Measurements from ENCODE around the gene CCDC27. TPM values are rescaled to one million over a fixed set of nuclear protein-coding genes. Genes with fewer than 3 reads are reported as not detected.

The CCDC27 gene
- total RNA-seq, 1 experiment from 2014 or later = 0.13 TPM

DNA sequence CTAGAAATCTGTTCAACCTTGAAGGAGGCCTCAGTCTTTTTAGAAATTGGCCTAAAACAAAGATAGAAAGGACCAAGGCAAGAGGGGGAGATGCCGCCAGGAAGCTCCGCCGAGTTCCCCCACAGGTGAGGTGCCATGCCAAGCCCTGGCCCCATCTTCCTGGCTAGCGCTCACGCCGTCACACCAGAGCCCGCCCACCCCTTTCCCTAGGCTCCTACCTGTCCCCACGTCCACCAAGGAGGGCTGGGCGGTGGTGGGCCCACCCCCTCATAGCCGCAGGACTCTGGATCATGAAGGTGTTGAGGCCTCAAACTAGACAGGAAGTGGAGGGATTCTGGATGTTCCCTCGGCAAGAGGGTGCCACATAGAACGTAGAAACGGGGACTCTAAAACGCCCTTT is 15.5 kb upstream of the CCDC27 start (continued):
- TF ChIP-seq, protein P1, sequence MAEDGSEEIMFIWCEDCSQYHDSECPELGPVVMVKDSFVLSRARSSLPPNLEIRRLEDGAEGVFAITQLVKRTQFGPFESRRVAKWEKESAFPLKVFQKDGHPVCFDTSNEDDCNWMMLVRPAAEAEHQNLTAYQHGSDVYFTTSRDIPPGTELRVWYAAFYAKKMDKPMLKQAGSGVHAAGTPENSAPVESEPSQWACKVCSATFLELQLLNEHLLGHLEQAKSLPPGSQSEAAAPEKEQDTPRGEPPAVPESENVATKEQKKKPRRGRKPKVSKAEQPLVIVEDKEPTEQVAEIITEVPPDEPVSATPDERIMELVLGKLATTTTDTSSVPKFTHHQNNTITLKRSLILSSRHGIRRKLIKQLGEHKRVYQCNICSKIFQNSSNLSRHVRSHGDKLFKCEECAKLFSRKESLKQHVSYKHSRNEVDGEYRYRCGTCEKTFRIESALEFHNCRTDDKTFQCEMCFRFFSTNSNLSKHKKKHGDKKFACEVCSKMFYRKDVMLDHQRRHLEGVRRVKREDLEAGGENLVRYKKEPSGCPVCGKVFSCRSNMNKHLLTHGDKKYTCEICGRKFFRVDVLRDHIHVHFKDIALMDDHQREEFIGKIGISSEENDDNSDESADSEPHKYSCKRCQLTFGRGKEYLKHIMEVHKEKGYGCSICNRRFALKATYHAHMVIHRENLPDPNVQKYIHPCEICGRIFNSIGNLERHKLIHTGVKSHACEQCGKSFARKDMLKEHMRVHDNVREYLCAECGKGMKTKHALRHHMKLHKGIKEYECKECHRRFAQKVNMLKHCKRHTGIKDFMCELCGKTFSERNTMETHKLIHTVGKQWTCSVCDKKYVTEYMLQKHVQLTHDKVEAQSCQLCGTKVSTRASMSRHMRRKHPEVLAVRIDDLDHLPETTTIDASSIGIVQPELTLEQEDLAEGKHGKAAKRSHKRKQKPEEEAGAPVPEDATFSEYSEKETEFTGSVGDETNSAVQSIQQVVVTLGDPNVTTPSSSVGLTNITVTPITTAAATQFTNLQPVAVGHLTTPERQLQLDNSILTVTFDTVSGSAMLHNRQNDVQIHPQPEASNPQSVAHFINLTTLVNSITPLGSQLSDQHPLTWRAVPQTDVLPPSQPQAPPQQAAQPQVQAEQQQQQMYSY (CRISPR knock-in tag; IDR thresholded peaks at IDR 0.05) = no peak

GRCh38 chr1:3738943-3739342 is 13.3 kb upstream of the CCDC27 start:
- ChIA-PET POLR2A (no interaction called here), CTCF (no interaction called here)
- Mint-ChIP-seq H3K27me3 (ENCODE audit: low read depth) (no peaks in the 10 kb centered on the region), H3K36me3 (peaks cover 44% of the 10 kb centered on the region), H3K27ac (no peak overlapping the region), H3K9me3 (no peaks in the 10 kb centered on the region), H3K4me1 (peaks cover 9% of the 10 kb centered on the region; the same call in 1 of the 2 replicates), H3K4me3 (no peak overlapping the region)
- DNase-seq (ENCODE audit: low spot score) (no peak), ATAC-seq (no peak)
- TF ChIP-seq, protein P2, sequence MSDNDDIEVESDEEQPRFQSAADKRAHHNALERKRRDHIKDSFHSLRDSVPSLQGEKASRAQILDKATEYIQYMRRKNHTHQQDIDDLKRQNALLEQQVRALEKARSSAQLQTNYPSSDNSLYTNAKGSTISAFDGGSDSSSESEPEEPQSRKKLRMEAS (CRISPR knock-in tag; IDR thresholded peaks at IDR 0.05) = no peak
- no peak for TF ChIP-seq ZNF425 (CRISPR knock-in tag; conservative IDR thresholded peaks at IDR 0.05)
- no peak for TF ChIP-seq OVOL2 (CRISPR knock-in tag; IDR thresholded peaks at IDR 0.05; ENCODE audit: borderline replicate concordance)
- TF ChIP-seq ATF6 (CRISPR knock-in tag; IDR thresholded peaks at IDR 0.05) = no peak

- ChIA-PET CTCF (interaction anchor here (1.1 kb wide), 1 partner anchor 13 kb away, joined by 3 read pairs; no protein-coding TSS in a partner anchor), POLR2A (no interaction called here)
- peaks cover 46% of the 10 kb centered on the region for H3K36me3 Mint-ChIP-seq
- peaks cover 15% of the 10 kb centered on the region for H3K4me1 Mint-ChIP-seq
- DNase-seq (ENCODE audit: low spot score) (no peak), ATAC-seq (no peak)
- no peaks in the 10 kb centered on the region for H3K27me3 Mint-ChIP-seq (ENCODE audit: low read depth)
- H3K9me3 Mint-ChIP-seq = no peaks in the 10 kb centered on the region
- no peak overlapping the region for H3K27ac Mint-ChIP-seq
- no peak overlapping the region for H3K4me3 Mint-ChIP-seq
- no peak for TF ChIP-seq RELA (CRISPR knock-in tag; IDR thresholded peaks at IDR 0.05; ENCODE audit: borderline replicate concordance)
- TF ChIP-seq MYBL2 (CRISPR knock-in tag; IDR thresholded peaks at IDR 0.05) = no peak
- TF ChIP-seq, protein P3, sequence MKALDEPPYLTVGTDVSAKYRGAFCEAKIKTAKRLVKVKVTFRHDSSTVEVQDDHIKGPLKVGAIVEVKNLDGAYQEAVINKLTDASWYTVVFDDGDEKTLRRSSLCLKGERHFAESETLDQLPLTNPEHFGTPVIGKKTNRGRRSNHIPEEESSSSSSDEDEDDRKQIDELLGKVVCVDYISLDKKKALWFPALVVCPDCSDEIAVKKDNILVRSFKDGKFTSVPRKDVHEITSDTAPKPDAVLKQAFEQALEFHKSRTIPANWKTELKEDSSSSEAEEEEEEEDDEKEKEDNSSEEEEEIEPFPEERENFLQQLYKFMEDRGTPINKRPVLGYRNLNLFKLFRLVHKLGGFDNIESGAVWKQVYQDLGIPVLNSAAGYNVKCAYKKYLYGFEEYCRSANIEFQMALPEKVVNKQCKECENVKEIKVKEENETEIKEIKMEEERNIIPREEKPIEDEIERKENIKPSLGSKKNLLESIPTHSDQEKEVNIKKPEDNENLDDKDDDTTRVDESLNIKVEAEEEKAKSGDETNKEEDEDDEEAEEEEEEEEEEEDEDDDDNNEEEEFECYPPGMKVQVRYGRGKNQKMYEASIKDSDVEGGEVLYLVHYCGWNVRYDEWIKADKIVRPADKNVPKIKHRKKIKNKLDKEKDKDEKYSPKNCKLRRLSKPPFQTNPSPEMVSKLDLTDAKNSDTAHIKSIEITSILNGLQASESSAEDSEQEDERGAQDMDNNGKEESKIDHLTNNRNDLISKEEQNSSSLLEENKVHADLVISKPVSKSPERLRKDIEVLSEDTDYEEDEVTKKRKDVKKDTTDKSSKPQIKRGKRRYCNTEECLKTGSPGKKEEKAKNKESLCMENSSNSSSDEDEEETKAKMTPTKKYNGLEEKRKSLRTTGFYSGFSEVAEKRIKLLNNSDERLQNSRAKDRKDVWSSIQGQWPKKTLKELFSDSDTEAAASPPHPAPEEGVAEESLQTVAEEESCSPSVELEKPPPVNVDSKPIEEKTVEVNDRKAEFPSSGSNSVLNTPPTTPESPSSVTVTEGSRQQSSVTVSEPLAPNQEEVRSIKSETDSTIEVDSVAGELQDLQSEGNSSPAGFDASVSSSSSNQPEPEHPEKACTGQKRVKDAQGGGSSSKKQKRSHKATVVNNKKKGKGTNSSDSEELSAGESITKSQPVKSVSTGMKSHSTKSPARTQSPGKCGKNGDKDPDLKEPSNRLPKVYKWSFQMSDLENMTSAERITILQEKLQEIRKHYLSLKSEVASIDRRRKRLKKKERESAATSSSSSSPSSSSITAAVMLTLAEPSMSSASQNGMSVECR (CRISPR knock-in tag; IDR thresholded peaks at IDR 0.05; ENCODE audit: borderline replicate concordance) = no peak
- TF ChIP-seq ATF3 (CRISPR knock-in tag; conservative IDR thresholded peaks at IDR 0.05) = no peak
- TF ChIP-seq TEAD4 (CRISPR knock-in tag; IDR thresholded peaks at IDR 0.05) = no peak
- no peak for TF ChIP-seq ELF4 (CRISPR knock-in tag; IDR thresholded peaks at IDR 0.05; ENCODE audit: low read depth)
- no peak for TF ChIP-seq SP1 (CRISPR knock-in tag; conservative IDR thresholded peaks at IDR 0.05)
- TF ChIP-seq AR (CRISPR knock-in tag; IDR thresholded peaks at IDR 0.05) = no peak
- TF ChIP-seq NFYB (CRISPR knock-in tag; conservative IDR thresholded peaks at IDR 0.05; ENCODE audit: low read depth) = no peak
- no peak for TF ChIP-seq ZNF219 (CRISPR knock-in tag; IDR thresholded peaks at IDR 0.05; ENCODE audit: borderline replicate concordance)
- TF ChIP-seq FOXK1 (CRISPR knock-in tag; IDR thresholded peaks at IDR 0.05) = no peak
- TF ChIP-seq NR1H2 (CRISPR knock-in tag; IDR thresholded peaks at IDR 0.05) = no peak
Observed at GRCh38 chr1:3740042-3740441, 12.2 kb upstream of the CCDC27 start.
